OCI-LY1 (cell line): Measurements from ENCODE around the gene PDE8A.

Source experiments
- H2AFZ ChIP-seq: fragments of 200-600 bp; sonication (generic), shearing (Covaris generic); 2 replicates; pipeline ENCODE4 v1.6.0; 2014; ENCODE audit warnings: antibody characterized with exemption, mild to moderate bottlenecking, low read length
- H3F3A ChIP-seq: fragments of 200-600 bp; sonication (generic), shearing (Covaris generic); 2 replicates; pipeline ENCODE4 v1.6.0; 2014; ENCODE audit warnings: mild to moderate bottlenecking, antibody characterized with exemption, low read length, moderate library complexity; ENCODE audit not compliant: insufficient read depth
- H3K27ac ChIP-seq: fragments of 200-600 bp; sonication (generic); 2 replicates; pipeline ENCODE4 v1.5.1; 2014; ENCODE audit warnings: low read length, mixed run types, mild to moderate bottlenecking, low read depth; ENCODE audit not compliant: poor library complexity, severe bottlenecking
- H3K27me3 ChIP-seq: fragments of 200-600 bp; sonication (generic); 2 replicates; pipeline ENCODE4 v1.6.0; 2014; ENCODE audit warnings: antibody characterized with exemption, mild to moderate bottlenecking, low read length, moderate library complexity; ENCODE audit not compliant: insufficient read depth
- H3K36me3 ChIP-seq: fragments of 200-600 bp; sonication (generic); 2 replicates; pipeline ENCODE4 v1.6.1; 2014; ENCODE audit warnings: mild to moderate bottlenecking, antibody characterized with exemption, low read length, moderate library complexity, mixed read lengths; ENCODE audit not compliant: insufficient read depth
- H3K4me1 ChIP-seq: fragments of 200-600 bp; sonication (generic); 2 replicates; pipeline ENCODE4 v1.5.1; 2014; ENCODE audit warnings: mild to moderate bottlenecking, low read length, moderate library complexity; ENCODE audit not compliant: insufficient read depth, severe bottlenecking
- H3K4me2 ChIP-seq: fragments of 200-600 bp; sonication (generic), shearing (Covaris generic); 2 replicates; pipeline ENCODE4 v1.6.1; 2014; ENCODE audit warnings: low read length
- H3K4me3 ChIP-seq: fragments of 200-600 bp; sonication (generic); 2 replicates; pipeline ENCODE4 v1.5.1; 2014; ENCODE audit warnings: low read length, low read depth, mild to moderate bottlenecking, mixed read lengths; ENCODE audit not compliant: poor library complexity, severe bottlenecking
- H3K79me2 ChIP-seq: fragments of 200-600 bp; shearing (Covaris generic); 2 replicates; pipeline ENCODE4 v1.6.1; 2016; ENCODE audit warnings: mixed run types, low read length, mixed read lengths; ENCODE audit not compliant: insufficient read depth
- H3K9ac ChIP-seq: fragments of 200-600 bp; sonication (generic), shearing (Covaris generic); 2 replicates; pipeline ENCODE4 v1.6.1; 2014; ENCODE audit warnings: mild to moderate bottlenecking, low read length, mixed read lengths
- H3K9me2 ChIP-seq: fragments of 200-600 bp; sonication (generic), shearing (Covaris generic); 2 replicates; pipeline ENCODE4 v1.6.1; 2014; ENCODE audit warnings: low read depth, mild to moderate bottlenecking, low read length, mixed read lengths
- H3K9me3 ChIP-seq: fragments of 200-600 bp; shearing (Covaris generic); 2 replicates; pipeline ENCODE4 v1.6.1; 2014; ENCODE audit warnings: low read length, mixed read lengths
- H4K20me1 ChIP-seq: fragments of 200-600 bp; sonication (generic), shearing (Covaris generic); 2 replicates; pipeline ENCODE4 v1.6.0; 2016; ENCODE audit warnings: mild to moderate bottlenecking, low read length; ENCODE audit not compliant: insufficient read depth
- EZH2 ChIP-seq: fragments of 200-600 bp; sonication (generic), shearing (Covaris generic); IDR thresholded peaks from 2 replicates; pipeline ENCODE4 v1.8.0; 2017; ENCODE audit warnings: borderline replicate concordance, mixed run types, mild to moderate bottlenecking, antibody characterized with exemption, low read length, moderate library complexity, mixed read lengths
- TF ChIP-seq, protein P1 (sequence below): fragments of 200-600 bp; sonication (generic), shearing (Covaris generic); IDR thresholded peaks from 2 replicates; pipeline ENCODE4 v1.5.1; 2017; ENCODE audit warnings: mild to moderate bottlenecking, antibody characterized with exemption, low read length, moderate library complexity, mixed read lengths

The PDE8A gene

GRCh38 chr15:85026304-85027032 is 44.8 kb downstream of the PDE8A start:
- H3K27ac ChIP-seq, result no peak overlapping the region
- H4K20me1 ChIP-seq, result no peaks in the 10 kb centered on the region; the same call in 1 of the 2 replicates
- H3K79me2 ChIP-seq, result no peaks in the 10 kb centered on the region
- H3K36me3 ChIP-seq, result no peaks in the 10 kb centered on the region
- H3K4me1 ChIP-seq, result no peaks in the 10 kb centered on the region
- no peak overlapping the region for H3K4me2 ChIP-seq
- no peaks in the 10 kb centered on the region for H3K27me3 ChIP-seq
- no peak overlapping the region for H3K9ac ChIP-seq
- no peak overlapping the region for H3K4me3 ChIP-seq
- TF ChIP-seq, protein P1, sequence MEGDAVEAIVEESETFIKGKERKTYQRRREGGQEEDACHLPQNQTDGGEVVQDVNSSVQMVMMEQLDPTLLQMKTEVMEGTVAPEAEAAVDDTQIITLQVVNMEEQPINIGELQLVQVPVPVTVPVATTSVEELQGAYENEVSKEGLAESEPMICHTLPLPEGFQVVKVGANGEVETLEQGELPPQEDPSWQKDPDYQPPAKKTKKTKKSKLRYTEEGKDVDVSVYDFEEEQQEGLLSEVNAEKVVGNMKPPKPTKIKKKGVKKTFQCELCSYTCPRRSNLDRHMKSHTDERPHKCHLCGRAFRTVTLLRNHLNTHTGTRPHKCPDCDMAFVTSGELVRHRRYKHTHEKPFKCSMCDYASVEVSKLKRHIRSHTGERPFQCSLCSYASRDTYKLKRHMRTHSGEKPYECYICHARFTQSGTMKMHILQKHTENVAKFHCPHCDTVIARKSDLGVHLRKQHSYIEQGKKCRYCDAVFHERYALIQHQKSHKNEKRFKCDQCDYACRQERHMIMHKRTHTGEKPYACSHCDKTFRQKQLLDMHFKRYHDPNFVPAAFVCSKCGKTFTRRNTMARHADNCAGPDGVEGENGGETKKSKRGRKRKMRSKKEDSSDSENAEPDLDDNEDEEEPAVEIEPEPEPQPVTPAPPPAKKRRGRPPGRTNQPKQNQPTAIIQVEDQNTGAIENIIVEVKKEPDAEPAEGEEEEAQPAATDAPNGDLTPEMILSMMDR, result no peak
- TF ChIP-seq EZH2, result no peak
- no peak overlapping the region for H2AFZ ChIP-seq
- H3F3A ChIP-seq, result no peaks in the 10 kb centered on the region
- no peaks in the 10 kb centered on the region for H3K9me3 ChIP-seq
- no peaks in the 10 kb centered on the region for H3K9me2 ChIP-seq

- no peak overlapping the region for H3K4me2 ChIP-seq
- H3K36me3 ChIP-seq, result no peaks in the 10 kb centered on the region
- H3K79me2 ChIP-seq, result no peaks in the 10 kb centered on the region
- H3K9me3 ChIP-seq, result no peaks in the 10 kb centered on the region
- H2AFZ ChIP-seq, result no peak overlapping the region
- no peaks in the 10 kb centered on the region for H3K9me2 ChIP-seq
- TF ChIP-seq, protein P1, result no peak
- TF ChIP-seq EZH2, result no peak
- H3K9ac ChIP-seq, result no peak overlapping the region
- H3K4me1 ChIP-seq, result no peaks in the 10 kb centered on the region
- no peaks in the 10 kb centered on the region; the same call in 1 of the 2 replicates for H4K20me1 ChIP-seq
- no peak overlapping the region for H3K27ac ChIP-seq
- no peaks in the 10 kb centered on the region for H3F3A ChIP-seq
- no peaks in the 10 kb centered on the region for H3K27me3 ChIP-seq
- no peak overlapping the region for H3K4me3 ChIP-seq
Observed at GRCh38 chr15:85027033-85027380, 45.4 kb downstream of the PDE8A start.

DNA sequence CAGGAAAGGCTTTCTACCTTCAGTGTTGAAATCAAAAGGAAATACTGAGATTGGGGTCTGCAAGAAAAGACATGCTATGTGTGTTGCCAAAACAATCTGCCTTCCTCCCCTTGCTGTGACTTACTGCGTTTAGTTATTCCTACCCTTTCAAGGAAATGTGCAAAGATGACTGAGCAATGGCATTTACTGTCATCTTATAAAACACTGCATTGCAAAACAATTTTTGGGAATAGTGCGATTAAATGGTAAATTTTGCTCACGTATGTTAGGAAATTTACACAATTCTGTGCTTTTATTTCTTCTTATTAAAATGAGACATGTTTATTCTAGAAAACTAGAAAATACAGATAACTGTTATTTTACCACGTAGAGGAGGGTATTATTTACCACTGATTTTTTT is 45.8 kb downstream of the PDE8A start:
- H3K36me3 ChIP-seq, result no peaks in the 10 kb centered on the region
- no peaks in the 10 kb centered on the region for H3K27me3 ChIP-seq
- H2AFZ ChIP-seq, result no peak overlapping the region
- H3F3A ChIP-seq, result no peaks in the 10 kb centered on the region
- H4K20me1 ChIP-seq, result no peaks in the 10 kb centered on the region; the same call in 1 of the 2 replicates
- H3K4me1 ChIP-seq, result no peaks in the 10 kb centered on the region
- H3K9me2 ChIP-seq, result no peaks in the 10 kb centered on the region
- no peak overlapping the region for H3K4me2 ChIP-seq
- TF ChIP-seq, protein P1, result no peak
- TF ChIP-seq EZH2, result no peak
- H3K4me3 ChIP-seq, result no peak overlapping the region
- H3K27ac ChIP-seq, result no peak overlapping the region
- H3K9me3 ChIP-seq, result no peaks in the 10 kb centered on the region
- H3K79me2 ChIP-seq, result no peaks in the 10 kb centered on the region
- no peak overlapping the region for H3K9ac ChIP-seq
